OCI-LY1 (cell line): ENCODE measurements around the gene NT5DC1.

Experiments
- H2AFZ ChIP-seq: fragments of 200-600 bp; sonication (generic), shearing (Covaris generic); 2 replicates; pipeline ENCODE4 v1.6.0; 2014; ENCODE audit warnings: antibody characterized with exemption, mild to moderate bottlenecking, low read length
- H3F3A ChIP-seq: fragments of 200-600 bp; sonication (generic), shearing (Covaris generic); 2 replicates; pipeline ENCODE4 v1.6.0; 2014; ENCODE audit warnings: mild to moderate bottlenecking, antibody characterized with exemption, low read length, moderate library complexity; ENCODE audit not compliant: insufficient read depth
- H3K27ac ChIP-seq: fragments of 200-600 bp; sonication (generic); 2 replicates; pipeline ENCODE4 v1.5.1; 2014; ENCODE audit warnings: low read length, mixed run types, mild to moderate bottlenecking, low read depth; ENCODE audit not compliant: poor library complexity, severe bottlenecking
- H3K27me3 ChIP-seq: fragments of 200-600 bp; sonication (generic); 2 replicates; pipeline ENCODE4 v1.6.0; 2014; ENCODE audit warnings: antibody characterized with exemption, mild to moderate bottlenecking, low read length, moderate library complexity; ENCODE audit not compliant: insufficient read depth
- H3K36me3 ChIP-seq: fragments of 200-600 bp; sonication (generic); 2 replicates; pipeline ENCODE4 v1.6.1; 2014; ENCODE audit warnings: mild to moderate bottlenecking, antibody characterized with exemption, low read length, moderate library complexity, mixed read lengths; ENCODE audit not compliant: insufficient read depth
- H3K4me1 ChIP-seq: fragments of 200-600 bp; sonication (generic); 2 replicates; pipeline ENCODE4 v1.5.1; 2014; ENCODE audit warnings: mild to moderate bottlenecking, low read length, moderate library complexity; ENCODE audit not compliant: insufficient read depth, severe bottlenecking
- H3K4me2 ChIP-seq: fragments of 200-600 bp; sonication (generic), shearing (Covaris generic); 2 replicates; pipeline ENCODE4 v1.6.1; 2014; ENCODE audit warnings: low read length
- H3K4me3 ChIP-seq: fragments of 200-600 bp; sonication (generic); 2 replicates; pipeline ENCODE4 v1.5.1; 2014; ENCODE audit warnings: low read length, low read depth, mild to moderate bottlenecking, mixed read lengths; ENCODE audit not compliant: poor library complexity, severe bottlenecking
- H3K79me2 ChIP-seq: fragments of 200-600 bp; shearing (Covaris generic); 2 replicates; pipeline ENCODE4 v1.6.1; 2016; ENCODE audit warnings: mixed run types, low read length, mixed read lengths; ENCODE audit not compliant: insufficient read depth
- H3K9ac ChIP-seq: fragments of 200-600 bp; sonication (generic), shearing (Covaris generic); 2 replicates; pipeline ENCODE4 v1.6.1; 2014; ENCODE audit warnings: mild to moderate bottlenecking, low read length, mixed read lengths
- H3K9me2 ChIP-seq: fragments of 200-600 bp; sonication (generic), shearing (Covaris generic); 2 replicates; pipeline ENCODE4 v1.6.1; 2014; ENCODE audit warnings: low read depth, mild to moderate bottlenecking, low read length, mixed read lengths
- H3K9me3 ChIP-seq: fragments of 200-600 bp; shearing (Covaris generic); 2 replicates; pipeline ENCODE4 v1.6.1; 2014; ENCODE audit warnings: low read length, mixed read lengths
- H4K20me1 ChIP-seq: fragments of 200-600 bp; sonication (generic), shearing (Covaris generic); 2 replicates; pipeline ENCODE4 v1.6.0; 2016; ENCODE audit warnings: mild to moderate bottlenecking, low read length; ENCODE audit not compliant: insufficient read depth
- EZH2 ChIP-seq: fragments of 200-600 bp; sonication (generic), shearing (Covaris generic); IDR thresholded peaks from 2 replicates; pipeline ENCODE4 v1.8.0; 2017; ENCODE audit warnings: borderline replicate concordance, mixed run types, mild to moderate bottlenecking, antibody characterized with exemption, low read length, moderate library complexity, mixed read lengths
- TF ChIP-seq, protein P1 (sequence below): fragments of 200-600 bp; sonication (generic), shearing (Covaris generic); IDR thresholded peaks from 2 replicates; pipeline ENCODE4 v1.5.1; 2017; ENCODE audit warnings: mild to moderate bottlenecking, antibody characterized with exemption, low read length, moderate library complexity, mixed read lengths

NT5DC1 gene

DNA sequence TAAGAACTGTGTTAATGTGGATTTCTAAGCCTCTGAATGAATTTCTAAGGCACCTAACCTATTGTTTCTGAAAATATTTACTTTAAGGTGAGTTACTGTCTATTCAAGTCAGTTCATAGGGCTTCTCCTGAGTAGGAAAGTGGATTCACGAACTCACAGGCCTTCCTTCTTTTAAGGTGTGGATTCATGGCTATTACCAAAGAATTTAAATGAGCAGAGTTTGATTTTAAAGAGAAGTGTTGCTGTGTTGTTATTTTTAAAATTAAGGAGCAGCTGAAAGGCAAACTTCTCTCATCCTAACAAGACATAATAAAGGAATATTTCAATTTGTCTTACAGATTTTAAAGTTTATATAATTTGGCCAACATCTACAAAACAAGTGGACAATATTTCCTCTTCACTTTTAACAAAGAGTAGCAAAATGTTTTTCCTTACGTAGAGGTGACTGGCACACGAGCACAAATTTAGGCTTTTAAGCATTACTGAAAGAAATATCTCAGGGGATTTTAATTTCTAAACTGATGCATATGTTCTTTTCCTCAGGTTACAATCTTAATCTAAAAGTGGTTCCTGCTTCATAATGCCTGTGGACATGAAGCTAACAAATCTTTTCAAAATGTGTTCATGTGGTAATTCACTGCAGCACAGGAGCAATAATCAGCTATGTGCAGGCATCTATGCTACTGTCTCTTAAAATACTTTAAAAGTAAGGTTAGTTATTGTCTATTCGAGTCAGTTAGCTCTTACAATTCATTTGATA, 153.8 kb downstream of the NT5DC1 start:
- Histone ChIP-seq H3K4me2 (peak overlapping the region; percentile 78), H3K9me2 (no peaks in the 10 kb centered on the region), H2AFZ (peak overlapping the region; percentile 55), H3K27ac (peak overlapping the region; percentile 16), H4K20me1 (no peaks in the 10 kb centered on the region), H3K4me1 (peaks cover 53% of the 10 kb centered on the region), H3K4me3 (peak overlapping the region; percentile 76), H3K27me3 (no peaks in the 10 kb centered on the region), H3K9ac (peak overlapping the region; percentile 91), H3K36me3 (peaks cover 15% of the 10 kb centered on the region; the same call in 1 of the 2 replicates), H3K79me2 (peaks cover 12% of the 10 kb centered on the region; the same call in 1 of the 2 replicates), H3K9me3 (no peaks in the 10 kb centered on the region), H3F3A (no peaks in the 10 kb centered on the region)
- TF ChIP-seq, protein P1, sequence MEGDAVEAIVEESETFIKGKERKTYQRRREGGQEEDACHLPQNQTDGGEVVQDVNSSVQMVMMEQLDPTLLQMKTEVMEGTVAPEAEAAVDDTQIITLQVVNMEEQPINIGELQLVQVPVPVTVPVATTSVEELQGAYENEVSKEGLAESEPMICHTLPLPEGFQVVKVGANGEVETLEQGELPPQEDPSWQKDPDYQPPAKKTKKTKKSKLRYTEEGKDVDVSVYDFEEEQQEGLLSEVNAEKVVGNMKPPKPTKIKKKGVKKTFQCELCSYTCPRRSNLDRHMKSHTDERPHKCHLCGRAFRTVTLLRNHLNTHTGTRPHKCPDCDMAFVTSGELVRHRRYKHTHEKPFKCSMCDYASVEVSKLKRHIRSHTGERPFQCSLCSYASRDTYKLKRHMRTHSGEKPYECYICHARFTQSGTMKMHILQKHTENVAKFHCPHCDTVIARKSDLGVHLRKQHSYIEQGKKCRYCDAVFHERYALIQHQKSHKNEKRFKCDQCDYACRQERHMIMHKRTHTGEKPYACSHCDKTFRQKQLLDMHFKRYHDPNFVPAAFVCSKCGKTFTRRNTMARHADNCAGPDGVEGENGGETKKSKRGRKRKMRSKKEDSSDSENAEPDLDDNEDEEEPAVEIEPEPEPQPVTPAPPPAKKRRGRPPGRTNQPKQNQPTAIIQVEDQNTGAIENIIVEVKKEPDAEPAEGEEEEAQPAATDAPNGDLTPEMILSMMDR: no peak
- no peak for TF ChIP-seq EZH2

DNA sequence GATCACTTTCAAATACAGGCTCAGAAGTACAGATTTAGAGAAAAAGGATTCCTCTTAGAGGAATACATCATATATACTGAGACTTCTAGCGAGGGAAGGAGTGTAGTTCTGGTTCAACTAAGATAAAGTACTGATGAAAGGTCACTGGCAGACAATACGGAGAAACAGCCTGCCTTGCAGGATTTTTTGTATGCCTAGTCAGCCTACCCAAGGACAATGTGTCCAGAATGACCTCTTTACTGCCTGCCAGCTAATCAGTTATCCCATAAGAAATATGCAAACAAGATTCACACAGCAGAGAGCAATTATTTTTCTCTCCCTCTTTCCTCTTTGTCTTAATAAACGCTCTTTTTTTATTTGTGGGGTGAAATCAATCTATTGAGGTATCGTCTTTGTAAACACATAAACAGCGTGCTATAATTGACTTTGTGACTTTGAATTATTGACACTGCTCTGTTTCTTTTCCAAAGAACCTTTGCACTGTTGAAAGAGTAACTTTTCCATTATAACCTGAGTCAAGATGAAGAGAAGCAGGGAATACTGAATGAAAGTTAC, 154.7 kb downstream of the NT5DC1 start:
- Histone ChIP-seq H3K27me3 (no peaks in the 10 kb centered on the region), H3K9me2 (no peaks in the 10 kb centered on the region), H2AFZ (0 out of 2 replicates have a peak overlapping the region, but pooled peaks have one; percentile 55), H3K36me3 (peaks cover 15% of the 10 kb centered on the region; the same call in 1 of the 2 replicates), H3K4me2 (peak overlapping the region; percentile 78), H3K79me2 (peaks cover 12% of the 10 kb centered on the region; the same call in 1 of the 2 replicates), H3K4me1 (peaks cover 45% of the 10 kb centered on the region), H3K27ac (no peak overlapping the region), H4K20me1 (no peaks in the 10 kb centered on the region), H3K9ac (peak overlapping the region; percentile 91), H3K9me3 (no peaks in the 10 kb centered on the region), H3K4me3 (peak overlapping the region; percentile 76), H3F3A (no peaks in the 10 kb centered on the region)
- TF ChIP-seq, protein P1: no peak
- no peak for TF ChIP-seq EZH2

DNA sequence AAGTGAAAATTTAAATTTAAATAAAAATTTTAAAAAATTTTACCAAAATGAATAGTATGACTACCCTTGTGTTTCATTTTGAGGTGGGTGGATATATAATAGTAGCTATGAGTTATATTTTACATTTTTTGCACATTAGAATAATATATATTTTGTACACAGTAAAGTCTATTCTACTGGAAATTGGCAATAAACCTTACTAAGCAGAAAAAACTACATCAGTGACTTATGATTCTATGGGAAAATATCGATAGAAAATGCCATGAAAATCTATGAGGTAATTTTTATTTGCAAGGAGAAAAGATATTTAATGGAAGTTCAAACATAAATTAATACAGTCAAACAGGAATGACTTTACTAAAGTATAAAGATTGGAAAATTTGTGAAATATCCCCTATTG, 156.0 kb downstream of the NT5DC1 start:
- Histone ChIP-seq H3K9me3 (no peaks in the 10 kb centered on the region), H3K79me2 (peaks cover 12% of the 10 kb centered on the region; the same call in 1 of the 2 replicates), H3K9me2 (no peaks in the 10 kb centered on the region), H3K27ac (no peak overlapping the region), H3K9ac (no peak overlapping the region), H3K4me3 (no peak overlapping the region), H3K27me3 (no peaks in the 10 kb centered on the region), H3K4me1 (peaks cover 32% of the 10 kb centered on the region), H3K36me3 (peaks cover 9% of the 10 kb centered on the region; the same call in 1 of the 2 replicates), H4K20me1 (no peaks in the 10 kb centered on the region), H3F3A (no peaks in the 10 kb centered on the region), H2AFZ (no peak overlapping the region), H3K4me2 (no peak overlapping the region)
- TF ChIP-seq, protein P1: no peak
- TF ChIP-seq EZH2: no peak
